Heart left ventricle (tissue), 16 donors: ENCODE data around the gene MSI2. TPM values are rescaled to one million over a fixed set of nuclear protein-coding genes. Genes with fewer than 3 reads are reported as not detected.

ENCODE experiments used
- ATAC-seq, 4 donors: fragments of 200-7000 bp; cut with Tn5 transposase; one replicate each; pipeline ENCODE4 v1.9.1; 2020 to 2022; ENCODE audit warnings: moderate library complexity in 4 of 4, mild to moderate bottlenecking in 3 of 4, moderate number of reproducible peaks in 1 of 4
- DNase-seq, 5 donors: peaks; one replicate each; pipeline ENCODE4 v3.0.0-alpha.2; 2020
- H3K27ac ChIP-seq, 12 donors: fragments of 200-600 bp; sonication (generic) in 4 of 12; one replicate each; pipeline versions ENCODE4 v1.5.0 to v1.8.0; 2016 to 2022; ENCODE audit warnings: mild to moderate bottlenecking in 2 of 12
- H3K27me3 ChIP-seq, 9 donors: fragments of 200-600 bp; sonication (generic) in 2 of 9; one replicate each; pipeline versions ENCODE4 v1.5.1 to v1.8.0; 2016 to 2022; ENCODE audit warnings: mild to moderate bottlenecking in 3 of 9
- H3K36me3 ChIP-seq, 9 donors: fragments of 200-600 bp; sonication (generic) in 2 of 9; one replicate each; pipeline versions ENCODE4 v1.5.0 to v1.8.0; 2018 to 2022; ENCODE audit warnings: mild to moderate bottlenecking in 2 of 9
- H3K4me1 ChIP-seq, 12 donors: fragments of 200-600 bp; sonication (generic) in 4 of 12; one replicate each; pipeline versions ENCODE4 v1.5.0 to v1.8.0; 2016 to 2022; ENCODE audit warnings: mild to moderate bottlenecking in 3 of 12
- H3K4me3 ChIP-seq, 12 donors: fragments of 200-600 bp; sonication (generic) in 4 of 12; one replicate each; pipeline versions ENCODE4 v1.5.0 to v1.8.0; 2017 to 2022; ENCODE audit warnings: mild to moderate bottlenecking in 9 of 12, moderate library complexity in 4 of 12
- H3K9me3 ChIP-seq, 12 donors: fragments of 200-600 bp; sonication (generic) in 4 of 12; one replicate each; pipeline versions ENCODE4 v1.5.0 to v1.8.0; 2016 to 2022; ENCODE audit warnings: mild to moderate bottlenecking in 1 of 12
- CTCF ChIP-seq, 12 donors: fragments of 200-600 bp; sonication (generic) in 4 of 12; IDR thresholded peaks; one replicate each; pipeline versions ENCODE4 v1.5.0 to v1.8.0; 2018 to 2022; ENCODE audit warnings: antibody characterized with exemption in 12 of 12, mild to moderate bottlenecking in 5 of 12
- POLR2A ChIP-seq, 2 donors: fragments of 450-650 bp; IDR thresholded peaks; one replicate each; pipeline ENCODE4 v1.6.1; 2017; ENCODE audit warnings: antibody characterized with exemption in 2 of 2, mild to moderate bottlenecking in 2 of 2, moderate library complexity in 2 of 2
- WGBS, 4 donors: extraction: QIAGEN DNeasy Blood & Tissue Kit in 2 of 4; methylation state at CpG; one replicate each; pipeline versions ENCODE4 v1.1.5 to v1.1.7; 2013 to 2018; 5-methylcytosine and 5-hydroxymethylcytosine counted together
- intact Hi-C, 10 donors: fragments of 100-400 bp; cut with DNase I; formaldehyde crosslinking; loops; one replicate each; pipeline versions ENCODE4 v1.11.1 to v1.14.2; 2022
- polyA plus RNA-seq, 2 donors: library from polyadenylated mRNA; stranded (reverse); fragments of 200-250 nt; gene quantifications; one replicate each; pipeline ENCODE4 v1.2.3, GENCODE V29; 2013
- total RNA-seq, 9 donors: library from RNA; depleted of rRNA in 2 of 9; stranded (reverse); fragments of >200 nt in 2 of 9; fragmentation: NEBNext Ultra II Directional in 3 of 9; extraction: Animal tissue kit (Norgen Biotek cat#: 25700) in 3 of 9; gene quantifications; one replicate each; pipeline versions ENCODE4 v1.1.0 to v1.2.4, GENCODE V29; 2016 to 2023
- donor health status: ischemic (EF 13 %, LVEDD 7.1; RV severe dilation, severe dysfunction).
- donor health status: healthy with polysubstance abuse.
- donor health status: DM: no; HTN: yes; CAD: no.
- donor health status: DM: no; HTN: no; CAD: no.
- donor health status: ischemic (EF 25% LVEDD 6.9; RV normal size, moderate dysfunction).
- donor health status: ischemic (EF 25% LVEDD 5.7; RV mildly dilated, moderate dysfunction).
- donor health status: healthy.
- donor health status: DM: yes; HTN: yes; CAD: no.
- donor health status: ischemic (EF 35%, LVEDD 5.7; RV mildly dilated, moderate dysfunction).
- donor health status: nonischemic (EF 11% LVEDD 7.7; RV severe dilation, severe dysfunction).
- donor health status: DM: yes; HTN: yes; CAD: no.
- donor health status: PGD.
- donor health status: ischemic (EF 29% LVEDD 5.4; RV normal size, mild dysfunction).
- donor health status: nonischemic (EF 23%, LVEDD 6.1; RV moderate dilation, normal function).

MSI2 gene
- total and polyA plus RNA-seq, 11 donors: 35.9 to 120 (median 104) TPM

DNA sequence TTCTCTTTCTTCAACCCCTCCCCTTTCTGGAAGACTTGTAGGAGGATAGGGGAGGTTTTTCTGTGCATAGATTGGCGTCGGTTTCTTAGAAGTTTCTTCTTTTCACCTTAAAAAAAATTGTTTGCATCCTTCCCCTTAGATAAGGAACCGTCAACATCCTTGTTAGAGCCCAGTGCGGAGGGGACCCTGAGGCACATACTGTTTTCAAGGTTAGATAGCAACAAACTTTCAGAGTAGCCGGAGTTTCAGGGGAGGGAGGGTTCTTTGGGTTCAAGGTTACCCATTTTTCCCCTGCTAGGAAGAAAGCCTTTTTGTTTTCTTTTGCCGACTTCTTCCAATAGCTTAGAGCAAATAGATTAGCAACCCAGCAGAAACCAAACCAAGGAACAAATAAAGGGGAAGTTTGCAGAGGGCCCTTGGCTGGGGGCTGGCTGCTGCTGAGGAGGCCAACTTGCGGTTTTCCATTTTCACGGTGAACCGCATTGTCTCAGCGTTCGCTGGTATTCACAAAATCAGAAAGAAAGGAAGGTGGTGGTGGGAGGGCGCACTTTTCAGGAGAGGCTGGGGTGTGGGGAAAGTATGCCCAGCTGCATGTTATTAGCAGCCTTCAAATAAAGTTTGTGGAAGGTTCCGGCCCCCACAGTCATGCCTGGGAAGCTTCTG is 28.8 kb downstream of the MSI2 start:
- Histone ChIP-seq H3K4me3 (peak overlapping the region in 1 of 12 donors; percentile 10), H3K27me3 (no peaks in the 10 kb centered on the region), H3K9me3 (no peaks in the 10 kb centered on the region), H3K36me3 (peaks cover 0 to 5% (median 0%) of the 10 kb centered on the region in 9 donors), H3K4me1 (peaks cover 0 to 72% (median 36%) of the 10 kb centered on the region in 12 donors), H3K27ac (no peak overlapping the region)
- TF ChIP-seq POLR2A (IDR thresholded peaks at IDR 0.05) (no peak), CTCF (IDR thresholded peaks at IDR 0.05) (no peak)
- WGBS, 4 donors: 67 to 77% (median 73%) methylated on average over 13 of the region's 13 CpGs
- no peak for DNase-seq
- intact Hi-C loops: loop anchor here in 1 of 10 donors (5.0 kb wide), 1 partner anchor 47 kb away; no protein-coding TSS in a partner anchor
- ATAC-seq: no peak

- H3K4me1 ChIP-seq: peaks cover 0 to 69% (median 37%) of the 10 kb centered on the region in 12 donors
- DNase-seq: no peak
- peak overlapping the region in 1 of 12 donors; percentile 10 for H3K4me3 ChIP-seq
- TF ChIP-seq CTCF (IDR thresholded peaks at IDR 0.05) (no peak), POLR2A (IDR thresholded peaks at IDR 0.05) (no peak)
- 50 to 57% (median 55%) methylated on average over 5 of the region's 5 CpGs for WGBS, 4 donors
- no peak for ATAC-seq
- H3K9me3 ChIP-seq: no peaks in the 10 kb centered on the region
- peak overlapping the region in 1 of 12 donors; percentile 8 for H3K27ac ChIP-seq
- peaks cover 0 to 5% (median 0%) of the 10 kb centered on the region in 9 donors for H3K36me3 ChIP-seq
- H3K27me3 ChIP-seq: no peaks in the 10 kb centered on the region
- intact Hi-C loops: loop anchor here in 1 of 10 donors (5.0 kb wide), 1 partner anchor 47 kb away; no protein-coding TSS in a partner anchor
Observed at GRCh38 chr17:57285701-57286100, 29.4 kb downstream of the MSI2 start.

- Histone ChIP-seq H3K27ac (peak overlapping the region in 1 of 12 donors; percentile 28), H3K4me3 (no peak overlapping the region), H3K9me3 (no peaks in the 10 kb centered on the region), H3K27me3 (no peaks in the 10 kb centered on the region), H3K4me1 (peaks cover 0 to 68% (median 34%) of the 10 kb centered on the region in 12 donors), H3K36me3 (peaks cover 0 to 4% (median 0%) of the 10 kb centered on the region in 9 donors)
- 87 to 91% (median 88%) methylated on average over 17 of the region's 17 CpGs for WGBS, 4 donors
- no peak for DNase-seq
- ATAC-seq: no peak
- intact Hi-C loops: loop anchor here in 1 of 10 donors (5.0 kb wide), 1 partner anchor 46 kb away; no protein-coding TSS in a partner anchor
- TF ChIP-seq POLR2A (IDR thresholded peaks at IDR 0.05) (no peak), CTCF (IDR thresholded peaks at IDR 0.05) (no peak)
Observed at GRCh38 chr17:57286399-57287105, 30.2 kb downstream of the MSI2 start.
